Amniotic epithelial cell (primary cell): ENCODE data around the gene CCN6.

ENCODE experiments used
- DNase-seq: peaks from one replicate; pipeline ENCODE4 v3.0.0-alpha.2; 2010; ENCODE audit warnings: low read depth

The CCN6 gene

GRCh38 chr6:112117554-112117953, 63.6 kb downstream of the CCN6 start:
- peak; percentile 14 for DNase-seq

- DNase-seq: no peak
Observed at GRCh38 chr6:112118034-112118433, 64.1 kb downstream of the CCN6 start.
